ENCODE results near the gene RHBDF1. TPM values are rescaled to one million over a fixed set of nuclear protein-coding genes. Genes with fewer than 3 reads are reported as not detected.
A peak's percentile ranks its signal among the peaks of the same experiment; 100 is the strongest.

Gene RHBDF1
- total and polyA plus RNA-seq, 9 of the 15 experiments (the other 6 are each of a cell fraction or from before 2014, with no cell fraction given): 1.0 to 8.2 (median 4.2) TPM

- TF ChIP-seq ZZZ3 (IDR thresholded peaks at IDR 0.05) (no peak), NFE2L1 (tag; IDR thresholded peaks at IDR 0.05; ENCODE audit: borderline replicate concordance, low read depth) (no peak), MAFK (IDR thresholded peaks at IDR 0.05; ENCODE audit: low read length) (peak; percentile 45; the same call in 1 of the 2 replicates), BACH1 (tag; IDR thresholded peaks at IDR 0.05) (no peak)
These were observed 24.5 kb upstream of the RHBDF1 start (continued) for GRCh38 chr16:96935-97381.

GRCh38 chr16:94918-95265 is 22.5 kb upstream of the RHBDF1 start:
- FAIRE-seq: no peak
- ChIA-PET POLR2A (interaction anchor here (0.6 to 2.1 kb wide), 8 partner anchors 8 to 87 kb away, joined by 3 to 16 read pairs (median 4); no protein-coding TSS in a partner anchor), CTCF (ENCODE audit: low intra/inter-chr PET ratio) (interaction anchor here (5.2 kb wide), 1 partner anchor 28 kb away, joined by 125 read pairs; no protein-coding TSS in a partner anchor)
- 0 out of 2 replicates have a peak overlapping the region, but pooled peaks have one; percentile 7 for H3K4me2 ChIP-seq (ENCODE audit: insufficient read depth, low read length)
- H3K27ac ChIP-seq (ENCODE audit: extremely low read depth, low read depth, low read length): no peak overlapping the region
- H2AFZ ChIP-seq (ENCODE audit: low read depth, low read length): no peak overlapping the region
- ATAC-seq: no peak
- H3K79me2 ChIP-seq (ENCODE audit: control insufficient read depth, insufficient read depth, low read length): no peaks in the 10 kb centered on the region
- intact Hi-C loops (cut with micrococcal nuclease): no loop called here
- in situ Hi-C loops (cut with MboI): no loop called here
- peaks cover 44% of the 10 kb centered on the region; the same call in 2 of the 3 replicates for H3K36me3 ChIP-seq (ENCODE audit: control insufficient read depth, insufficient read depth, low read length)
- 17% methylated on average over 5 of the region's 5 CpGs for WGBS (ENCODE audit: insufficient coverage, low coverage, missing lambda C conversion rate)
- BruUV-seq (replicated peaks): no TSS peak
- TF ChIP-seq ESRRA (IDR thresholded peaks at IDR 0.05; ENCODE audit: borderline replicate concordance, low read depth): peak; percentile 28; the same call in 1 of the 2 replicates
- TF ChIP-seq ARID1B (IDR thresholded peaks at IDR 0.05): 0 out of 2 replicates have a peak, but pooled peaks have one; percentile 12
- no peak for TF ChIP-seq FOXP1 (CRISPR knock-in tag; IDR thresholded peaks at IDR 0.05)
- TF ChIP-seq RCOR1 (IDR thresholded peaks at IDR 0.05; ENCODE audit: borderline replicate concordance in 1 of 2, low read depth in 2 of 2, low read length in 2 of 2): 0 out of 4 replicates have a peak, but pooled peaks of 1 of the 2 experiments have one; percentile 28
- TF ChIP-seq CTBP1 (IDR thresholded peaks at IDR 0.05; ENCODE audit: borderline replicate concordance): peak; percentile 28; the same call in 1 of the 2 replicates
- TF ChIP-seq RAD21 (CRISPR knock-in tag; conservative IDR thresholded peaks at IDR 0.05 in 1 of 2, IDR thresholded peaks at IDR 0.05 in 1 of 2): no peak
- no peak overlapping the region for H3K4me3 ChIP-seq
- H3K9ac ChIP-seq (ENCODE audit: insufficient read depth in 1 of 2, low read depth in 2 of 2, low read length in 2 of 2): peak overlapping the region in 1 of 2 experiments; percentile 78; a peak in 2 of 4 replicates
- no peaks in the 10 kb centered on the region for H3K9me1 ChIP-seq (ENCODE audit: control insufficient read depth, insufficient read depth, low read length)
- no peaks in the 10 kb centered on the region for H3K9me3 ChIP-seq (replicated peaks; ENCODE audit: control insufficient read depth, insufficient read depth, low read depth, low read length)
- H3K27me3 ChIP-seq (ENCODE audit: control insufficient read depth in 2 of 2, insufficient read depth in 2 of 2, low read length in 2 of 2): no peaks in the 10 kb centered on the region
- DNase-seq (ENCODE audit: extremely low read depth in 1 of 4, low spot score in 3 of 4): no peak
- H3K4me1 ChIP-seq (replicated peaks in 1 of 2; ENCODE audit: control insufficient read depth in 2 of 2, insufficient read depth in 2 of 2, low read length in 2 of 2): peaks cover 14 to 52% of the 10 kb centered on the region in 2 experiments; a peak in 4 of 5 replicates
- no peaks in the 10 kb centered on the region for H4K20me1 ChIP-seq (replicated peaks; ENCODE audit: control insufficient read depth, insufficient read depth, low read length)
